Testis (tissue), 2 donors: ENCODE measurements around the gene GRIP2.

Experiments used
- CTCF ChIP-seq, 3 experiments: fragments of 450-650 bp in 2 of 3; fragments of 200-600 bp in 1 of 3; sonication (generic) in 1 of 3; IDR thresholded peaks; one replicate each; pipeline ENCODE4 v1.5.1; 2016 to 2019; ENCODE audit warnings: antibody characterized with exemption in 3 of 3, mild to moderate bottlenecking in 2 of 3, moderate library complexity in 1 of 3
- POLR2A ChIP-seq: fragments of 450-650 bp; IDR thresholded peaks from one replicate; pipeline ENCODE4 v1.6.1; 2017; ENCODE audit warnings: antibody characterized with exemption, mild to moderate bottlenecking, moderate library complexity

GRCh38 chr3:14520149-14520548 is 20.0 kb downstream of the GRIP2 start:
- TF ChIP-seq CTCF (IDR thresholded peaks at IDR 0.05) (no peak), POLR2A (no peak)
